B cell (primary cell): ENCODE measurements around the gene TERB2. TPM values are rescaled to one million over a fixed set of nuclear protein-coding genes. Genes with fewer than 3 reads are reported as not detected.
"Not testable (repeated sequence)": the region's sequence is repeated elsewhere in the genome, so short reads cannot be mapped to it uniquely, and the experiment has no call there.

Source experiments
- ATAC-seq: fragments of 200-7000 bp; cut with Tn5 transposase; one replicate; pipeline ENCODE4 v1.10.0; 2021; ENCODE audit warnings: low read depth, mild to moderate bottlenecking, moderate number of reproducible peaks, moderate library complexity
- CTCF ChIA-PET: fragments of 350-600 bp; sonication (Branson Sonifier 250); formaldehyde crosslinking; loops from one replicate; lab custom pipeline; 2021; ENCODE audit warnings: antibody characterized with exemption, inconsistent platforms; lab: Charles Lee
- POLR2A ChIA-PET: fragments of 350-600 bp; sonication (Branson Sonifier 250); formaldehyde crosslinking; loops from one replicate; lab custom pipeline; 2021; ENCODE audit warnings: antibody characterized with exemption; lab: Charles Lee
- DNase-seq: peaks from one replicate; pipeline ENCODE4 v3.0.0; 2013
- H2AFZ ChIP-seq: 2 replicates; pipeline ENCODE4 v1.6.1; 2012; ENCODE audit warnings: mild to moderate bottlenecking, low read depth, low read length; ENCODE audit not compliant: insufficient read depth, poor library complexity, severe bottlenecking
- H3K27ac ChIP-seq, 2 donors: 1 replicate in 1 of 2; 2 replicates in 1 of 2; pipeline ENCODE4 v1.5.1; 2012 to 2013; ENCODE audit warnings: low read length in 2 of 2, mild to moderate bottlenecking in 2 of 2, moderate library complexity in 1 of 2
- H3K27me3 ChIP-seq, 4 experiments: fragments of 200-600 bp in 1 of 4; sonication (generic) in 1 of 4; replicated peaks in 1 of 4; 1 replicate in 2 of 4; 2 replicates in 2 of 4; pipeline versions ENCODE4 v1.6.1 to v1.7.0; 2013 to 2016; ENCODE audit warnings: low read length in 3 of 4, mild to moderate bottlenecking in 2 of 4, mixed read lengths in 1 of 4, moderate library complexity in 1 of 4; ENCODE audit not compliant: insufficient read depth in 4 of 4, control insufficient read depth in 3 of 4; ENCODE audit errors: control extremely low read depth in 1 of 4
- H3K36me3 ChIP-seq, 2 experiments: replicated peaks in 1 of 2; 1 replicate in 1 of 2; 2 replicates in 1 of 2; pipeline versions ENCODE4 v1.6.1 to v1.7.1; 2013; ENCODE audit warnings: low read length in 1 of 2; ENCODE audit not compliant: insufficient read depth in 2 of 2, control insufficient read depth in 1 of 2; ENCODE audit errors: control extremely low read depth in 1 of 2, extremely low read depth in 1 of 2
- H3K4me1 ChIP-seq, 2 donors: fragments of 200-600 bp in 1 of 2; sonication (generic) in 1 of 2; 1 replicate in 1 of 2; 2 replicates in 1 of 2; pipeline versions ENCODE4 v1.5.1 to v1.6.1; 2013 to 2017; ENCODE audit warnings: low read length in 2 of 2; ENCODE audit not compliant: control insufficient read depth in 2 of 2, insufficient read depth in 2 of 2
- H3K4me2 ChIP-seq: replicated peaks from 2 replicates; pipeline ENCODE3; 2012; ENCODE audit warnings: mild to moderate bottlenecking, low read depth, low read length; ENCODE audit not compliant: poor library complexity, severe bottlenecking
- H3K4me3 ChIP-seq, 5 experiments: fragments of 200-600 bp in 1 of 5; sonication (generic) in 1 of 5; 1 replicate in 3 of 5; 2 replicates in 2 of 5; pipeline versions ENCODE4 v1.5.1 to v1.7.0; 2011 to 2016; ENCODE audit warnings: low read length in 4 of 5, mild to moderate bottlenecking in 4 of 5, low read depth in 2 of 5, control low read depth in 1 of 5, moderate library complexity in 1 of 5; ENCODE audit not compliant: insufficient read depth in 1 of 5; ENCODE audit errors: control extremely low read depth in 1 of 5, extremely low read depth in 1 of 5
- H3K79me2 ChIP-seq: fragments of 200-600 bp; sonication (generic); one replicate; pipeline ENCODE4 v1.6.0; 2016; ENCODE audit warnings: low read length; ENCODE audit not compliant: control insufficient read depth, insufficient read depth
- H3K9ac ChIP-seq: fragments of 200-600 bp; sonication (generic); 2 replicates; pipeline ENCODE4 v1.6.1; 2017; ENCODE audit warnings: mild to moderate bottlenecking, low read length, moderate library complexity
- H3K9me3 ChIP-seq, 3 donors: one replicate each; pipeline versions ENCODE4 v1.6.1 to v1.7.1; 2013; ENCODE audit warnings: low read length in 2 of 3; ENCODE audit not compliant: control insufficient read depth in 2 of 3, insufficient read depth in 1 of 3; ENCODE audit errors: control extremely low read depth in 1 of 3
- H4K20me1 ChIP-seq: 2 replicates; pipeline ENCODE4 v1.6.0; 2012; ENCODE audit warnings: mild to moderate bottlenecking, low read length; ENCODE audit not compliant: insufficient read depth, control insufficient read depth, poor library complexity, severe bottlenecking
- H3K27ac Mint-ChIP-seq: one replicate; pipeline ENCODE4 v1.8.0; 2021; ENCODE audit warnings: mixed read lengths
- H3K27me3 Mint-ChIP-seq: one replicate; pipeline ENCODE4 v1.8.0; 2021; ENCODE audit warnings: mixed read lengths
- H3K4me1 Mint-ChIP-seq: one replicate; pipeline ENCODE4 v1.8.0; 2021; ENCODE audit warnings: mixed read lengths
- H3K4me3 Mint-ChIP-seq: one replicate; pipeline ENCODE4 v1.8.0; 2021; ENCODE audit warnings: mixed read lengths
- H3K9me3 Mint-ChIP-seq: one replicate; pipeline ENCODE4 v1.8.0; 2022; ENCODE audit warnings: mixed read lengths; ENCODE audit not compliant: insufficient read depth
- CTCF ChIP-seq: fragments of 200-600 bp; IDR thresholded peaks from one replicate; pipeline ENCODE4 v1.8.0; 2022; ENCODE audit warnings: antibody characterized with exemption, mild to moderate bottlenecking
- EZH2 ChIP-seq: IDR thresholded peaks from 2 replicates; pipeline ENCODE4 v1.6.1; 2012; ENCODE audit warnings: borderline replicate concordance, low read depth, mild to moderate bottlenecking, moderate library complexity, low read length; ENCODE audit not compliant: insufficient read depth, poor library complexity, severe bottlenecking
- WGBS: methylation state at CpG from one replicate; pipeline ENCODE4 v1.1.5; 2013; ENCODE audit warnings: missing lambda C conversion rate; ENCODE audit not compliant: insufficient coverage; 5-methylcytosine and 5-hydroxymethylcytosine counted together
- intact Hi-C: fragments of 100-400 bp; cut with micrococcal nuclease; formaldehyde crosslinking; loops from one replicate; pipeline ENCODE4 v1.10.0; 2022
- polyA plus RNA-seq: library from polyadenylated mRNA; depleted of rRNA; stranded (reverse); fragments of >200 nt; gene quantifications from 2 replicates; pipeline ENCODE4 v1.2.3, GENCODE V29; 2012
- total RNA-seq, 2 donors: library from RNA; stranded (reverse); fragments of 120-200 nt in 1 of 2; gene quantifications; 1 replicate in 1 of 2; 2 replicates in 1 of 2; pipeline versions ENCODE4 v1.2.3 to v1.2.4, GENCODE V29; 2013 to 2022

Gene TERB2
- total and polyA plus RNA-seq, 2 donors (not counting 1 experiment from before 2014, with no cell fraction given), result not detected

GRCh38 chr15:45004590-45005175 lies 48.2 kb downstream of the TERB2 start:
- H3K4me3 Mint-ChIP-seq, H3K27ac ChIP-seq, DNase-seq, H3K9me3 ChIP-seq, intact Hi-C loops, H3K4me3 ChIP-seq, H3K79me2 ChIP-seq, H3K4me1 ChIP-seq, H3K27ac Mint-ChIP-seq, POLR2A ChIA-PET, H3K27me3 ChIP-seq, ATAC-seq, H3K4me1 Mint-ChIP-seq, H2AFZ ChIP-seq, H3K9me3 Mint-ChIP-seq, H3K9ac ChIP-seq, H4K20me1 ChIP-seq, H3K36me3 ChIP-seq, H3K4me2 ChIP-seq, H3K27me3 Mint-ChIP-seq: not testable (repeated sequence)
- 67% methylated on average over 1 of the region's 5 CpGs for WGBS
- CTCF ChIA-PET, result interaction anchor here (1.0 kb wide), 1 partner anchor 110 kb away, joined by 3 read pairs; no protein-coding TSS in a partner anchor

GRCh38 chr15:45009046-45009445 lies 52.6 kb downstream of the TERB2 start:
- CTCF ChIA-PET, result no interaction called here
- no peaks in the 10 kb centered on the region for H3K27me3 ChIP-seq
- H3K4me3 ChIP-seq, result no peak overlapping the region
- intact Hi-C loops, result no loop called here
- POLR2A ChIA-PET, result no interaction called here
- H3K27ac ChIP-seq, result no peak overlapping the region
- Mint-ChIP-seq H3K4me1 (no peaks in the 10 kb centered on the region), H3K4me3 (no peak overlapping the region), H3K9me3 (peaks cover 2% of the 10 kb centered on the region), H3K27ac (no peak overlapping the region), H3K27me3 (peaks cover 7% of the 10 kb centered on the region)
- H3K79me2 ChIP-seq, result no peaks in the 10 kb centered on the region
- no peak for ATAC-seq
- no peaks in the 10 kb centered on the region for H3K36me3 ChIP-seq
- no peak overlapping the region for H3K9ac ChIP-seq
- H3K4me2 ChIP-seq, result no peak overlapping the region
- H4K20me1 ChIP-seq, result no peaks in the 10 kb centered on the region
- H3K4me1 ChIP-seq, result no peaks in the 10 kb centered on the region
- TF ChIP-seq CTCF (no peak), EZH2 (no peak)
- no peak overlapping the region for H2AFZ ChIP-seq
- WGBS, result 90% methylated on average over 2 of the region's 2 CpGs
- no peak for DNase-seq
- H3K9me3 ChIP-seq, result peaks cover 0 to 1% (median 0%) of the 10 kb centered on the region in 3 donors

GRCh38 chr15:45015114-45015513 lies 58.6 kb downstream of the TERB2 start:
- H3K79me2 ChIP-seq, H3K4me3 ChIP-seq, H3K9ac ChIP-seq, DNase-seq, CTCF ChIA-PET, H3K4me1 ChIP-seq, H4K20me1 ChIP-seq, H3K4me2 ChIP-seq, intact Hi-C loops, H3K27ac ChIP-seq, H3K36me3 ChIP-seq, ATAC-seq, H2AFZ ChIP-seq, H3K9me3 Mint-ChIP-seq, H3K4me1 Mint-ChIP-seq, H3K27ac Mint-ChIP-seq, H3K9me3 ChIP-seq, POLR2A ChIA-PET, H3K4me3 Mint-ChIP-seq, H3K27me3 ChIP-seq: not testable (repeated sequence)
- WGBS, result 100% methylated on average over 1 of the region's 1 CpG
- peaks cover 31% of the 10 kb centered on the region for H3K27me3 Mint-ChIP-seq
